HepG2 (cell line): ENCODE data around the gene TRIM69.

ENCODE experiments used
- AKAP8 ChIP-seq: sonication (generic); formaldehyde crosslinking; IDR thresholded peaks from 2 replicates; pipeline ENCODE4 v1.5.1; 2020; ENCODE audit warnings: mild to moderate bottlenecking, missing genetic modification reagents
- ERF ChIP-seq: IDR thresholded peaks from 2 replicates; pipeline ENCODE4 v1.6.1; 2018; ENCODE audit warnings: missing biosample characterization, missing genetic modification reagents
- GABPB1 ChIP-seq: IDR thresholded peaks from 2 replicates; pipeline ENCODE4 v1.6.1; 2016; ENCODE audit warnings: mild to moderate bottlenecking, missing genetic modification reagents, moderate library complexity, missing compliant biosample characterization
- MAX ChIP-seq: IDR thresholded peaks from 2 replicates; pipeline ENCODE4 v1.6.1; 2012; ENCODE audit warnings: inconsistent platforms
- RERE ChIP-seq: IDR thresholded peaks from 2 replicates; pipeline ENCODE4 v1.6.1; 2016; ENCODE audit warnings: low read depth, missing genetic modification reagents, missing compliant biosample characterization
- SIN3B ChIP-seq: fragments of 150-350 bp; IDR thresholded peaks from 2 replicates; pipeline ENCODE4 v1.6.1; 2014; ENCODE audit warnings: low read length
- SP2 ChIP-seq: sonication (generic); formaldehyde crosslinking; IDR thresholded peaks from 2 replicates; pipeline ENCODE4 v1.5.1; 2020; ENCODE audit warnings: mild to moderate bottlenecking, missing genetic modification reagents
- TAF1 ChIP-seq: sonication (generic); formaldehyde crosslinking; IDR thresholded peaks from 2 replicates; pipeline ENCODE4 v1.4.0; 2020; ENCODE audit warnings: missing genetic modification reagents
- ZFP82 ChIP-seq: sonication (generic); formaldehyde crosslinking; IDR thresholded peaks from 2 replicates; pipeline ENCODE4 v1.5.1; 2020; ENCODE audit warnings: mild to moderate bottlenecking, missing genetic modification reagents, borderline replicate concordance
- ZNF335 ChIP-seq: sonication (generic); formaldehyde crosslinking; IDR thresholded peaks from 2 replicates; pipeline ENCODE4 v1.4.0; 2020; ENCODE audit warnings: missing genetic modification reagents
- TF ChIP-seq, protein P1 (sequence below): sonication (generic); formaldehyde crosslinking; IDR thresholded peaks from 2 replicates; pipeline ENCODE4 v1.5.0; 2020; ENCODE audit warnings: mild to moderate bottlenecking, missing genetic modification reagents, moderate library complexity

GRCh38 chr15:44798826-44799225 lies 62.5 kb downstream of the TRIM69 start:
- TF ChIP-seq AKAP8 (CRISPR knock-in tag) (no peak), RERE (CRISPR knock-in tag) (no peak), TAF1 (CRISPR knock-in tag) (no peak), ZFP82 (CRISPR knock-in tag) (no peak), GABPB1 (no peak), ERF (CRISPR knock-in tag) (no peak), ZNF335 (CRISPR knock-in tag) (no peak), SIN3B (no peak), MAX (no peak), SP2 (no peak)
- TF ChIP-seq, protein P1, sequence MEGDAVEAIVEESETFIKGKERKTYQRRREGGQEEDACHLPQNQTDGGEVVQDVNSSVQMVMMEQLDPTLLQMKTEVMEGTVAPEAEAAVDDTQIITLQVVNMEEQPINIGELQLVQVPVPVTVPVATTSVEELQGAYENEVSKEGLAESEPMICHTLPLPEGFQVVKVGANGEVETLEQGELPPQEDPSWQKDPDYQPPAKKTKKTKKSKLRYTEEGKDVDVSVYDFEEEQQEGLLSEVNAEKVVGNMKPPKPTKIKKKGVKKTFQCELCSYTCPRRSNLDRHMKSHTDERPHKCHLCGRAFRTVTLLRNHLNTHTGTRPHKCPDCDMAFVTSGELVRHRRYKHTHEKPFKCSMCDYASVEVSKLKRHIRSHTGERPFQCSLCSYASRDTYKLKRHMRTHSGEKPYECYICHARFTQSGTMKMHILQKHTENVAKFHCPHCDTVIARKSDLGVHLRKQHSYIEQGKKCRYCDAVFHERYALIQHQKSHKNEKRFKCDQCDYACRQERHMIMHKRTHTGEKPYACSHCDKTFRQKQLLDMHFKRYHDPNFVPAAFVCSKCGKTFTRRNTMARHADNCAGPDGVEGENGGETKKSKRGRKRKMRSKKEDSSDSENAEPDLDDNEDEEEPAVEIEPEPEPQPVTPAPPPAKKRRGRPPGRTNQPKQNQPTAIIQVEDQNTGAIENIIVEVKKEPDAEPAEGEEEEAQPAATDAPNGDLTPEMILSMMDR (CRISPR knock-in tag) = peak; percentile 57
